ENCODE data around the gene ADAMTS16. TPM values are rescaled to one million over a fixed set of nuclear protein-coding genes. Genes with fewer than 3 reads are reported as not detected.

Gene ADAMTS16
- total and polyA plus RNA-seq, 2 experiments from 2014 or later, result 2.8 to 15.4 TPM

DNA sequence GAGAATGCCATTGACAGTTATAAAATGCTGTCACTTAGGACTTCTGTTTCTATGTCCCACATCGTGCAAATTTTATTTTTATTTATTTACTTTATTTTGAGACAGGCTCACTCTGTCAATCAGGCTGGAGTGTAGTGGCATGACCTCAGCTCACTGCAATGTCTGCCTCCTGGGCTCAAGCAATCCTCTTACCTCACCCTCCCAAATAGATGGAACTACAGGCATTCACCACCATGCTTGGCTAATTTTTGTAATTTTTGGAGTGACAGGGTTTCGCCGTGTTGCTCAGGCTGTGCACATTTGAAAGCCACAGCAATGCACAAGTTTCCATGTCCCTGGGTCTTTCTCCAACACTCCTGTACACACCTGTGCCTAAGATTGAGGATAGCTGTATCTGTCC, 51.8 kb downstream of the ADAMTS16 start:
- no peak overlapping the region for H3K27ac Mint-ChIP-seq

More for the DNA sequence above, 51.8 kb downstream of the ADAMTS16 start:
- H3K4me2 ChIP-seq, result no peak overlapping the region
- H3K4me3 Mint-ChIP-seq, result no peak overlapping the region
- no peaks in the 10 kb centered on the region; the same call in 1 of the 2 replicates for H3K4me1 ChIP-seq (ENCODE audit: insufficient read depth)
- no peak overlapping the region for H2AFZ ChIP-seq
- no peak overlapping the region for H3K27ac ChIP-seq (ENCODE audit: low read depth)
- H3K36me3 ChIP-seq (ENCODE audit: insufficient read depth), result no peaks in the 10 kb centered on the region
- no peaks in the 10 kb centered on the region for H3K27me3 ChIP-seq (ENCODE audit: insufficient read depth)
- ATAC-seq (no peak), DNase-seq (ENCODE audit: low spot score) (no peak)
- H3K27me3 Mint-ChIP-seq (ENCODE audit: insufficient read depth, low read depth, poor library complexity), result peaks cover 4% of the 10 kb centered on the region
- H3K9me3 Mint-ChIP-seq, result no peaks in the 10 kb centered on the region
- TF ChIP-seq ZNF331 (CRISPR knock-in tag; IDR thresholded peaks at IDR 0.05; ENCODE audit: low read depth), result no peak
- TF ChIP-seq, protein P1, sequence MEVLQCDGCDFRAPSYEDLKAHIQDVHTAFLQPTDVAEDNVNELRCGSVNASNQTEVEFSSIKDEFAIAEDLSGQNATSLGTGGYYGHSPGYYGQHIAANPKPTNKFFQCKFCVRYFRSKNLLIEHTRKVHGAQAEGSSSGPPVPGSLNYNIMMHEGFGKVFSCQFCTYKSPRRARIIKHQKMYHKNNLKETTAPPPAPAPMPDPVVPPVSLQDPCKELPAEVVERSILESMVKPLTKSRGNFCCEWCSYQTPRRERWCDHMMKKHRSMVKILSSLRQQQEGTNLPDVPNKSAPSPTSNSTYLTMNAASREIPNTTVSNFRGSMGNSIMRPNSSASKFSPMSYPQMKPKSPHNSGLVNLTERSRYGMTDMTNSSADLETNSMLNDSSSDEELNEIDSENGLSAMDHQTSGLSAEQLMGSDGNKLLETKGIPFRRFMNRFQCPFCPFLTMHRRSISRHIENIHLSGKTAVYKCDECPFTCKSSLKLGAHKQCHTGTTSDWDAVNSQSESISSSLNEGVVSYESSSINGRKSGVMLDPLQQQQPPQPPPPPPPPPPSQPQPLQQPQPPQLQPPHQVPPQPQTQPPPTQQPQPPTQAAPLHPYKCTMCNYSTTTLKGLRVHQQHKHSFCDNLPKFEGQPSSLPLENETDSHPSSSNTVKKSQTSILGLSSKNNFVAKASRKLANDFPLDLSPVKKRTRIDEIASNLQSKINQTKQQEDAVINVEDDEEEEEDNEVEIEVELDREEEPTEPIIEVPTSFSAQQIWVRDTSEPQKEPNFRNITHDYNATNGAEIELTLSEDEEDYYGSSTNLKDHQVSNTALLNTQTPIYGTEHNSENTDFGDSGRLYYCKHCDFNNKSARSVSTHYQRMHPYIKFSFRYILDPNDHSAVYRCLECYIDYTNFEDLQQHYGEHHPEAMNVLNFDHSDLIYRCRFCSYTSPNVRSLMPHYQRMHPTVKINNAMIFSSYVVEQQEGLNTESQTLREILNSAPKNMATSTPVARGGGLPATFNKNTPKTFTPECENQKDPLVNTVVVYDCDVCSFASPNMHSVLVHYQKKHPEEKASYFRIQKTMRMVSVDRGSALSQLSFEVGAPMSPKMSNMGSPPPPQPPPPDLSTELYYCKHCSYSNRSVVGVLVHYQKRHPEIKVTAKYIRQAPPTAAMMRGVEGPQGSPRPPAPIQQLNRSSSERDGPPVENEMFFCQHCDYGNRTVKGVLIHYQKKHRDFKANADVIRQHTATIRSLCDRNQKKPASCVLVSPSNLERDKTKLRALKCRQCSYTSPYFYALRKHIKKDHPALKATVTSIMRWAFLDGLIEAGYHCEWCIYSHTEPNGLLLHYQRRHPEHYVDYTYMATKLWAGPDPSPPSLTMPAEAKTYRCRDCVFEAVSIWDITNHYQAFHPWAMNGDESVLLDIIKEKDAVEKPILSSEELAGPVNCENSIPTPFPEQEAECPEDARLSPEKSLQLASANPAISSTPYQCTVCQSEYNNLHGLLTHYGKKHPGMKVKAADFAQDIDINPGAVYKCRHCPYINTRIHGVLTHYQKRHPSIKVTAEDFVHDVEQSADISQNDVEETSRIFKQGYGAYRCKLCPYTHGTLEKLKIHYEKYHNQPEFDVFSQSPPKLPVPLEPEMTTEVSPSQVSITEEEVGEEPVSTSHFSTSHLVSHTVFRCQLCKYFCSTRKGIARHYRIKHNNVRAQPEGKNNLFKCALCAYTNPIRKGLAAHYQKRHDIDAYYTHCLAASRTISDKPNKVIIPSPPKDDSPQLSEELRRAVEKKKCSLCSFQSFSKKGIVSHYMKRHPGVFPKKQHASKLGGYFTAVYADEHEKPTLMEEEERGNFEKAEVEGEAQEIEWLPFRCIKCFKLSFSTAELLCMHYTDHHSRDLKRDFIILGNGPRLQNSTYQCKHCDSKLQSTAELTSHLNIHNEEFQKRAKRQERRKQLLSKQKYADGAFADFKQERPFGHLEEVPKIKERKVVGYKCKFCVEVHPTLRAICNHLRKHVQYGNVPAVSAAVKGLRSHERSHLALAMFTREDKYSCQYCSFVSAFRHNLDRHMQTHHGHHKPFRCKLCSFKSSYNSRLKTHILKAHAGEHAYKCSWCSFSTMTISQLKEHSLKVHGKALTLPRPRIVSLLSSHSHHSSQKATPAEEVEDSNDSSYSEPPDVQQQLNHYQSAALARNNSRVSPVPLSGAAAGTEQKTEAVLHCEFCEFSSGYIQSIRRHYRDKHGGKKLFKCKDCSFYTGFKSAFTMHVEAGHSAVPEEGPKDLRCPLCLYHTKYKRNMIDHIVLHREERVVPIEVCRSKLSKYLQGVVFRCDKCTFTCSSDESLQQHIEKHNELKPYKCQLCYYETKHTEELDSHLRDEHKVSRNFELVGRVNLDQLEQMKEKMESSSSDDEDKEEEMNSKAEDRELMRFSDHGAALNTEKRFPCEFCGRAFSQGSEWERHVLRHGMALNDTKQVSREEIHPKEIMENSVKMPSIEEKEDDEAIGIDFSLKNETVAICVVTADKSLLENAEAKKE (CRISPR knock-in tag; IDR thresholded peaks at IDR 0.05), result no peak
- no peak for TF ChIP-seq ZNF114 (CRISPR knock-in tag; IDR thresholded peaks at IDR 0.05)
- TF ChIP-seq CREB1 (CRISPR knock-in tag; IDR thresholded peaks at IDR 0.05; ENCODE audit: low read depth), result no peak
- TF ChIP-seq STAT1 (IDR thresholded peaks at IDR 0.05; ENCODE audit: unreplicated experiment), result no peak
- H3F3A ChIP-seq (replicated peaks; ENCODE audit: low read depth), result no peaks in the 10 kb centered on the region
- 0 out of 2 replicates have a peak, but pooled peaks cover 3% of the 10 kb centered on the region for H3K9me2 ChIP-seq (ENCODE audit: insufficient read depth)
- no peaks in the 10 kb centered on the region for H4K20me1 ChIP-seq (replicated peaks; ENCODE audit: insufficient read depth)
- peaks cover 12% of the 10 kb centered on the region for H3K4me1 Mint-ChIP-seq
- no peak overlapping the region for H3K4me3 ChIP-seq
- no peaks in the 10 kb centered on the region for H3K79me2 ChIP-seq (replicated peaks; ENCODE audit: insufficient read depth)
- H3K36me3 Mint-ChIP-seq (ENCODE audit: low read depth), result peaks cover 21% of the 10 kb centered on the region
